ENCODE data around the gene PPM1N. TPM values are rescaled to one million over a fixed set of nuclear protein-coding genes. Genes with fewer than 3 reads are reported as not detected.

The PPM1N gene
- polyA plus RNA-seq, 2 of the 4 experiments (the other 2 are of a cell fraction): 9.2 to 10.5 TPM

Other genes with a start within 250 kb of the PPM1N start
- gene MARK4, start 247.2 kb upstream of the PPM1N start, polyA plus RNA-seq (2011; rRNA removed): 6.3 and 6.9 TPM in 2 replicates
- gene MARK4, start 247.2 kb upstream of the PPM1N start, polyA plus RNA-seq (2017; fragmentation: RNase III; extraction: RNeasy Plus Mini Kit Qiagen cat#74134 plus additional on column Dnase treatment): 6.0 to 7.8 TPM (median 6.8 TPM) in 3 replicates
- gene CKM, start 175.6 kb upstream of the PPM1N start, polyA plus RNA-seq (2011; rRNA removed): not detected in 2 replicates
- gene CKM, start 175.6 kb upstream of the PPM1N start, polyA plus RNA-seq (2017; fragmentation: RNase III; extraction: RNeasy Plus Mini Kit Qiagen cat#74134 plus additional on column Dnase treatment): not detected in 3 replicates
- 0.26 and 0.32 TPM in 2 replicates for gene KLC3, start 157.7 kb upstream of the PPM1N start, polyA plus RNA-seq (2011; rRNA removed)
- 0.49 to 0.55 TPM (median 0.52 TPM) in 3 replicates for gene KLC3, start 157.7 kb upstream of the PPM1N start, polyA plus RNA-seq (2017; fragmentation: RNase III; extraction: RNeasy Plus Mini Kit Qiagen cat#74134 plus additional on column Dnase treatment)
- gene ERCC2, start 127.9 kb upstream of the PPM1N start, polyA plus RNA-seq (2011; rRNA removed): 12.9 and 15.0 TPM in 2 replicates
- 19.8 to 21.5 TPM (median 19.9 TPM) in 3 replicates for gene ERCC2, start 127.9 kb upstream of the PPM1N start, polyA plus RNA-seq (2017; fragmentation: RNase III; extraction: RNeasy Plus Mini Kit Qiagen cat#74134 plus additional on column Dnase treatment)
- gene PPP1R13L, start 93.4 kb upstream of the PPM1N start, polyA plus RNA-seq (2011; rRNA removed): 3.2 and 5.7 TPM in 2 replicates
- gene PPP1R13L, start 93.4 kb upstream of the PPM1N start, polyA plus RNA-seq (2017; fragmentation: RNase III; extraction: RNeasy Plus Mini Kit Qiagen cat#74134 plus additional on column Dnase treatment): 18.9 to 23.2 TPM (median 20.9 TPM) in 3 replicates
- gene POLR1G, start 91.8 kb upstream of the PPM1N start, polyA plus RNA-seq (2011; rRNA removed): 11.7 and 15.1 TPM in 2 replicates
- gene POLR1G, start 91.8 kb upstream of the PPM1N start, polyA plus RNA-seq (2017; fragmentation: RNase III; extraction: RNeasy Plus Mini Kit Qiagen cat#74134 plus additional on column Dnase treatment): 28.2 to 34.0 TPM (median 31.2 TPM) in 3 replicates
- 81.7 and 109 TPM in 2 replicates for gene ERCC1, start 74.5 kb upstream of the PPM1N start, polyA plus RNA-seq (2011; rRNA removed)
- gene ERCC1, start 74.5 kb upstream of the PPM1N start, polyA plus RNA-seq (2017; fragmentation: RNase III; extraction: RNeasy Plus Mini Kit Qiagen cat#74134 plus additional on column Dnase treatment): 89.7 to 97.6 TPM (median 93.0 TPM) in 3 replicates
- 27.9 and 48.8 TPM in 2 replicates for gene FOSB, start 30.4 kb upstream of the PPM1N start, polyA plus RNA-seq (2011; rRNA removed)
- 0.57 to 0.65 TPM (median 0.58 TPM) in 3 replicates for gene FOSB, start 30.4 kb upstream of the PPM1N start, polyA plus RNA-seq (2017; fragmentation: RNase III; extraction: RNeasy Plus Mini Kit Qiagen cat#74134 plus additional on column Dnase treatment)
- gene RTN2, start 1.4 kb upstream of the PPM1N start, polyA plus RNA-seq (2011; rRNA removed): 4.7 and 5.3 TPM in 2 replicates
- gene RTN2, start 1.4 kb upstream of the PPM1N start, polyA plus RNA-seq (2017; fragmentation: RNase III; extraction: RNeasy Plus Mini Kit Qiagen cat#74134 plus additional on column Dnase treatment): 6.3 to 9.0 TPM (median 8.1 TPM) in 3 replicates
- 59.1 and 64.5 TPM in 2 replicates for gene VASP, start 9.0 kb downstream of the PPM1N start, polyA plus RNA-seq (2011; rRNA removed)
- 83.8 to 94.6 TPM (median 94.3 TPM) in 3 replicates for gene VASP, start 9.0 kb downstream of the PPM1N start, polyA plus RNA-seq (2017; fragmentation: RNase III; extraction: RNeasy Plus Mini Kit Qiagen cat#74134 plus additional on column Dnase treatment)
- gene OPA3, start 86.4 kb downstream of the PPM1N start, polyA plus RNA-seq (2011; rRNA removed): 21.8 and 29.1 TPM in 2 replicates
- gene OPA3, start 86.4 kb downstream of the PPM1N start, polyA plus RNA-seq (2017; fragmentation: RNase III; extraction: RNeasy Plus Mini Kit Qiagen cat#74134 plus additional on column Dnase treatment): 13.8 to 15.9 TPM (median 15.6 TPM) in 3 replicates
- 0.10 TPM in 1 of 2 replicates, not detected in the other for gene GPR4, start 103.8 kb downstream of the PPM1N start, polyA plus RNA-seq (2011; rRNA removed)
- 0.03 to 0.12 TPM (median 0.04 TPM) in 3 replicates for gene GPR4, start 103.8 kb downstream of the PPM1N start, polyA plus RNA-seq (2017; fragmentation: RNase III; extraction: RNeasy Plus Mini Kit Qiagen cat#74134 plus additional on column Dnase treatment)
- 19.9 and 22.7 TPM in 2 replicates for gene EML2, start 141.0 kb downstream of the PPM1N start, polyA plus RNA-seq (2011; rRNA removed)
- 25.9 to 30.6 TPM (median 29.0 TPM) in 3 replicates for gene EML2, start 141.0 kb downstream of the PPM1N start, polyA plus RNA-seq (2017; fragmentation: RNase III; extraction: RNeasy Plus Mini Kit Qiagen cat#74134 plus additional on column Dnase treatment)
- gene GIPR, start 169.8 kb downstream of the PPM1N start, polyA plus RNA-seq (2011; rRNA removed): 0.83 and 1.2 TPM in 2 replicates
- gene GIPR, start 169.8 kb downstream of the PPM1N start, polyA plus RNA-seq (2017; fragmentation: RNase III; extraction: RNeasy Plus Mini Kit Qiagen cat#74134 plus additional on column Dnase treatment): 0.96 to 1.6 TPM (median 1.4 TPM) in 3 replicates
- gene SNRPD2, start 193.5 kb downstream of the PPM1N start, polyA plus RNA-seq (2011; rRNA removed): 974 and 1,002 TPM in 2 replicates
- 785 to 834 TPM (median 811 TPM) in 3 replicates for gene SNRPD2, start 193.5 kb downstream of the PPM1N start, polyA plus RNA-seq (2017; fragmentation: RNase III; extraction: RNeasy Plus Mini Kit Qiagen cat#74134 plus additional on column Dnase treatment)
- 9.4 and 10.3 TPM in 2 replicates for gene QPCTL, start 194.2 kb downstream of the PPM1N start, polyA plus RNA-seq (2011; rRNA removed)
- gene QPCTL, start 194.2 kb downstream of the PPM1N start, polyA plus RNA-seq (2017; fragmentation: RNase III; extraction: RNeasy Plus Mini Kit Qiagen cat#74134 plus additional on column Dnase treatment): 6.7 to 10.4 TPM (median 8.4 TPM) in 3 replicates
- gene FBXO46, start 232.5 kb downstream of the PPM1N start, polyA plus RNA-seq (2011; rRNA removed): 4.9 and 6.9 TPM in 2 replicates
- gene FBXO46, start 232.5 kb downstream of the PPM1N start, polyA plus RNA-seq (2017; fragmentation: RNase III; extraction: RNeasy Plus Mini Kit Qiagen cat#74134 plus additional on column Dnase treatment): 10.9 to 12.7 TPM (median 11.5 TPM) in 3 replicates
- gene MEIOSIN, start 235.0 kb downstream of the PPM1N start, polyA plus RNA-seq (2011; rRNA removed): 0.05 TPM in 1 of 2 replicates, not detected in the other
- 0.04 TPM in 1 of 3 replicates, not detected in the others for gene MEIOSIN, start 235.0 kb downstream of the PPM1N start, polyA plus RNA-seq (2017; fragmentation: RNase III; extraction: RNeasy Plus Mini Kit Qiagen cat#74134 plus additional on column Dnase treatment)